GM19238 (cell line): ENCODE measurements around the gene SH3YL1.
"Not testable (repeated sequence)": the region's sequence is repeated elsewhere in the genome, so short reads cannot be mapped to it uniquely, and the experiment has no call there.

ENCODE experiments used
- DNase-seq: peaks from one replicate; pipeline ENCODE4 v3.0.0; 2011; ENCODE audit warnings: low spot score; ENCODE audit not compliant: insufficient read length

The SH3YL1 gene

DNA sequence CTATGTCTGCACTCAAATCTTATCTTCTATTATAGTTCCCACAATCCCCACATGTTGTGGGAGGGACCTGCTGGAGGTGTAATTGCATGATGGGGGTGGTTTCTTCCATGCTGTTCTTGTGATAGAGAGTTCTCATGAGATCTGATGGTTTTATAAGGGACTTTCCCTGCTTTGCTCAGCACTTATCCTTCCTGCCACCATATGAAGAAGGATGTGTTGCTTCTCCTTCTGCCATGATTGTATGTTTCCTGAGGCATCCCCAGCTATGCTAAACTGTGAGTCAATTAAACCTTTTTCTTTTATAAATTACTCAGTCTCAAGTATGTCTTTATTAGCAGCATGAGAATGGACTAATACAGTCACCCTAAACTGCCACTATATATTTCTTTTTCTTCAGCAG is 79.1 kb downstream of the SH3YL1 start:
- no peak for DNase-seq

DNA sequence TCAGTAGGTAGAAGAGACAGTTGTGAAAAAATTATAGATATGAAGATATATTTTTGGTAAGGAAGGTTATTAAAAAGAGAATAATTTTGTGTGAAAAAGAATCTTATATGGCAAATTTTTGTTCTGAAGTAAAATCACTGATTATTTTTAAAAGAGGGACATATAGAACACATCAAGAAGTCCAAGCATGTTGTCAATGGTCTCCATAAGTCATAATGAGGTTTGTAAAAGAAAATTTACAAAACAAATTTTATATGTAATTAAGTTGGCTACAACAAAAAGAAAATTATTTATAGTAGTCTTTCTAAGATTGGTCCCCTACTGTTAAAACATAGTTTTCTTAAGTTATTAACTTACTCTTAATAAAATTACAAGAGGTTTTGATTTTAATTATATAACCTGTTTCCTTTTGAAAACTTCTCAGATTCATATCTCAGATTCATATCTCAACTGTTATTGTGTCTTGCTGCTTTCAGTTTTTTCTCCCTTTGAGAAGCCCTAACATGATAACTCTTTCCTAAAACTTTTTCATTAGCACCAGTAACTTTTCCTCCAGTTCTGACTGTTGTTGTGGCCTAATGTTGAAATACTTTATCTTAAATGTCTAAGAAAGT is 81.2 kb downstream of the SH3YL1 start:
- no peak for DNase-seq

DNA sequence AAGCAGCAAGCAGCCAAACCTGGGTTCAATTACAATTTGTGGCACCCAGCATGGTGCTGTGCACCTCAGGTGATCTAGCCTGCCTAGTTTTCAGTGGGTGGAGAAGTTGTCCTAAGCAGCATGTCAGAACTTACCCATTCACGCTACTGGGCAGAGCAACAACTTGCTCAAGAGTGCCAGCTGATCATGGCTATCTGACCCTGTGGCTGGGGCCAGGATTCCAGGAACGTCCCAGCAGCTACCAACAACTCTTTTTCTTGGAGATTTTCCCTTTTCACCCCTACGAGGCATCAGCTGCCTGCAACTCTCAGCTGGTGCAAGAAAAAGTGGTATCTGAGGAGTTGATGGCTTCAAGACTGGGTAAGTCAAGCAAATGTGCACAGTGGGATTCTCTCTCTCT is 83.5 kb downstream of the SH3YL1 start:
- no peak for DNase-seq

DNA sequence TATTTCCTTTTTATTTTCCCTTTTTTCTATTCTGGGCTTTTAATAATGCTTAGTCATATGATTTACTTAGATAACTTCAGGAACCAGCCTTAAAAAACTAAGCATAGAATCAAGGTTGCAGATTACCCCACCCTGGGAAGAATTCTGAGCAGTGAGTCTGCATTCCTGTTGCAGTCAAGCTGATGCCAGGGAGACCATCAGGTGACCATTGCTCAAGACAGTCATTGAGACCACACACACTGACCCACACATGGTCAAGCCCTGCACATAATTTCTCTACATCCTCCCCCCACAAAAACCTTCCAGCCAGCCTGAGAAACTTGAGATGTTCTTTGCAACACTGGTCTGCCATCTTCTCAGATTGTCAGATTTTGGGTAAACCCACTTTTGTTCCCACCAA is 83.9 kb downstream of the SH3YL1 start:
- no peak for DNase-seq

DNA sequence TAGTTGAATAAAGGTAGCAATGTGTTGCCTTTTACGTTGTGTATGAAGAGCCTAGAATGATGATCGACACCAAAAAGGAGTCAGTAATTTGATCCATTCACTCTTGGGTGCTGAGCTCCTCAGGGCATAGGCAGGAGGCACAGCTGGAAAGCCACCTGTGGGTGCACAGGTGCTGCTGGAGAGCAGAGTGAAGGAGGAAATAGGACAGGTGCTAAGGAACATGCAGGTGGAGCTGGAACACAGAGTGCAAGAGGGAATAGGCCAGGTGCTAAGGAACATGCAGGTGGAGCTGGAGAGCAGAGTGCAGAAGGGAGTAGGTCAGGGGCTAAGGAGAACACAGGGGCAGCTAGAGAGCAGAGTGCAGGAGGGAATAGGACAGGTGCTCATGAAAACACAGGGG is 86.1 kb downstream of the SH3YL1 start:
- no peak for DNase-seq

DNA sequence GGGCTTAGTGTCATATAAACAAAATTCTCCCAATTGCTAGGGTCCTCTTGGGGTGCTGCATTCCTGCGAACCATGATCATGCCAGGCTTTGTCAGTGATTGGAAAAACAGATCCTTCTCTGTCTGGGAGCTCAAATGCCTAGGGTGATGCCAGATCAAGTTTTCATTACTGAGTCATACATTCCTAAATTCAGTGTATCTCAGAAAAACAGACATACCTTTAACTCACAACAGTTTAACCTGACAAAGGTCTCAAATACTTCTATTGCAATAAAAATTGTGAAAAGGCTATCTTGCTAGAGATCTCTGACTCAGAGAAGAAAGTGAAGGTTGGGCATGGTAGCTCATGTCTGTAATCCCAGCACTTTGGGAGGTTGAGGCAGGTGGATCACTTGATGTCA is 86.9 kb downstream of the SH3YL1 start:
- no peak for DNase-seq

DNA sequence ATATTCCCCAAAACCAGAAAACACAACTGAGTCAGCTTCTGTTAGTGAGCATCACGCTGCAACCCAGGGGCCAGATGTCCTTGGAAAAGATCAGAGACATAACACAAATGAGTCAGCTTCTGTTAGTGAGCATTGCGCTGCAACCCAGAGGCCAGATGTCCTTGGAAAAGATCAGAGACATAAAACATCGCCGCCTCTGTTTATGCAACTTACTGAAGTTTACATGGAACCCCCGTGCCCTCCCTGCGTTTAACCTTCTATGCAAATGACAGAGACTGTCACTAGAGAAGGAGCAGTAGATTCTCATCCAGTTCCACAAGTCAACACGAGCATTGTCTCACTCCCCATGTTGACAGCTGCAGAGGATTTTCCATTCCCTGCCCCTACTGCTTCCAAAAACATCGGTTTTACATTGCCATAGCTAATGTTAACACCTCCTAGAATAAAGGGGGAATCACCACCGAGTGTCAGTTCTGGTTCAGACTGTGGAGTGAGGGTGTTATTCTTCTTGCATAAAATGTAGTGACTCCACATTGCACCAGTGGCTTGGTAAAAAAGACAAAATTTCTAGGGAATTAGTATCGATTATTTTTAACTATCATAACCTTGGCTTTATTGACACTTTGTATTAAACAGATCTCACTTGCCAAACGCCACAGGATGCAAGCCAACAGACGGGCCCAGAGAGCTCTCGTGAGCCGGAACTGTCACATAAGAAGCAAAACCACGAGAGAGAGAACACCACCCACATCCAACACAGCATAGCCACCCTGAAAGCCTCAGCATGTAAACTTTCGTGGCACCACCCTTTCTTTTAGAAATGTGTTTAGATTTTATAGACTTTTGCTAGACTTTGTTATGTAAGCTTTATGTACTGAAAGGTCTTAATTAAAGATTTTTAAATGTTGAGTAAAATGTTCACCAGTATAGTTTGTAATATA is 87.7 kb downstream of the SH3YL1 start:
- no peak for DNase-seq

DNA sequence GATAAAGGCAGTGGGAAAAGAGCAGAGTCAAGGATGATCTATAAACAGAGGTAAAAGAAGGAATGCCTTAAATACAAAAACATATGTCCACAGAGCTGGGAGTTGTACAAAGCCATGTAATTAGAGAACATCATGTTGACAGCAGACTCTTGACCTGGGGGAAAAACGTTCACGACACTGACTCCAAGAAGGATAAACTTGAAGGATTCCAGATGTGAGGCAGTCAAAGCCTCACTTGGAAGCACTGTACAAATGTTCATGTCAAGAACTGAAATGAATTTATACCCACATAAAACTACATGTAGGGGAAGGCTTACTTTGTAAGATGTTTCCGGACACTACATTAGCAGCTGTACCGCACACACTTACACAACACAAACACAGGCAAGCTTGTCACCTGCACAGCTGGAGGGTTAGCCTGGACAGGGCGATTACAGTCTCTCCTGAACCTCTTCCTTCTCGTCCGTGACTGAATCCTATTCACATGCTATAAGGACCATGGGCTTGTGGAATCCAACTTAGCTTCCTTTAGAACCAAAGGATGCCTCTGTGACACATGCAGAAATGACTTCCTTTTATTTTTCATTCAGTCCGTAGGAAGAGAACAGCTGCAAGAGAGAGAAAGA is 88.6 kb downstream of the SH3YL1 start:
- no peak for DNase-seq

DNA sequence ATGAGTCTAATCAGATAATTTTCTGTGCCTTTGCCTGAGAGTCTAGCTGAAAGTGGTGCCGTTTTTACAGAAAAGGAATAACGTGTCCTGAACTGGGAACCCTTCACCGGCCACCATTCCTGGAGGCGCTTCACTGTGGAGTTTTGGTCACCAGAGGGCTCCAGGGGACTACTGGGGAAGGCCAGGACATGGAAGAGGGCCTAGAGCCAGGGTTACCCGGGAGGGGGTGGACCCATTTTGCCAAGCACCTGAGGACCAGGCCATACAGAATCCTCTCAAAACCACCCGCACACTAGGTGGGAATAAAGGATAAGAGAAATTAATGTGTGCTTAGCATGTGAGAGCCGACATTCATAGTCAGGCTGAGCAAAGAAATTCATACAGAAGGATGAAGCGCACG is 91.7 kb downstream of the SH3YL1 start:
- DNase-seq, result not testable (repeated sequence)

DNA sequence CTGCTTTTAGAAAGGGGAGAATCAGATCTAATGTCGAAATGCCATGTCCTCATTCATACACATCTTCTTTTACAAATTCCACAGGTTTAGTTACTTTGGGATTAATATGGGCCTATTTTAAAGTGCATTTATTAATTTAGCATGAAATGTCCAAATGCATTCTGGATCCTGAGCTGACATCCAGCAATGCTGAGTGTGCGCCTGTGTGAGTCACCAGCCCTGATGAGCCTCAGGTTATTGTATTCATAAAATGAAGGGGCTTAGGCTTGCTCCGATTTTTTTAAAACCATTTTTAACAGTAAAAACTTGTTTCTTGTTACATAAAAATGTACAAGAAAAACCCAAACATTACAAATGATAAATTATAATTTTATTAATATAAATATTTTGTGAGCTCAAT is 94.1 kb downstream of the SH3YL1 start:
- no peak for DNase-seq
